Central memory CD8-positive, alpha-beta T cell (primary cell): ENCODE measurements around the gene PRIMPOL.
"Not testable (repeated sequence)": the region's sequence is repeated elsewhere in the genome, so short reads cannot be mapped to it uniquely, and the experiment has no call there.

Experiments used
- ATAC-seq: fragments of 150-1000 bp; cut with Tn5 transposase; replicated peaks from 2 replicates; pipeline ENCODE4 v1.10.0; 2022; ENCODE audit warnings: mild to moderate bottlenecking, moderate FRiP score, moderate number of reproducible peaks; ENCODE audit not compliant: poor library complexity, severe bottlenecking; ENCODE audit errors: extremely low read depth
- DNase-seq, 2 donors: peaks; one replicate each; pipeline ENCODE4 v3.0.0; 2021; ENCODE audit warnings: low spot score in 2 of 2
- H3K27ac Mint-ChIP-seq: one replicate; pipeline ENCODE4 v1.8.0; 2022; ENCODE audit warnings: low read depth, mild to moderate bottlenecking, moderate library complexity, mixed read lengths
- H3K27me3 Mint-ChIP-seq: one replicate; pipeline ENCODE4 v1.8.0; 2022; ENCODE audit warnings: mixed read lengths
- H3K36me3 Mint-ChIP-seq: one replicate; pipeline ENCODE4 v1.8.0; 2022; ENCODE audit warnings: mild to moderate bottlenecking, moderate library complexity, mixed read lengths; ENCODE audit not compliant: insufficient read depth
- H3K4me1 Mint-ChIP-seq: one replicate; pipeline ENCODE4 v1.8.0; 2022; ENCODE audit warnings: mixed read lengths
- H3K4me3 Mint-ChIP-seq: one replicate; pipeline ENCODE4 v1.8.0; 2022; ENCODE audit warnings: mild to moderate bottlenecking, moderate library complexity, mixed read lengths
- H3K9me3 Mint-ChIP-seq: one replicate; pipeline ENCODE4 v1.8.0; 2022; ENCODE audit warnings: mixed read lengths

PRIMPOL gene

DNA sequence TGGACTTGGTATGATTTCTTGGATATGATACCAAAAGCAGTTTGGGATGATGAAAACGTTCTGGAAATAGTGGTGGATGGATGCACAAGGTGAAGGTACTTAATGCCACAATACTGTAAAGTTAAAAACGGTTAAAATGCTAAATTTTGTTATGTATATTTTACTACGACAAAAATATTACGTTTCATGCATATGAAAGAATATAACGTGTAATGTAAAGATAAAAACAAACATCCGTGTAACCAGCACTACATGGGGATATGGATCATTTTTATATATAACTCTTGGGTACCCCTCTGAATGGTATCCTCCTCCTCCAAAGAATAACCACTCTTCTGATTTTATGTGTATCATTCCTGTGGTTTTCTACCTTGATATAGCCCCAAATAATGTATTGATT lies 85.2 kb downstream of the PRIMPOL start:
- Mint-ChIP-seq H3K27me3 (no peaks in the 10 kb centered on the region), H3K27ac (no peak overlapping the region), H3K4me3 (peak overlapping the region; percentile 82), H3K36me3 (peaks cover 17% of the 10 kb centered on the region), H3K4me1 (peaks cover 30% of the 10 kb centered on the region), H3K9me3 (no peaks in the 10 kb centered on the region)
- ATAC-seq (no peak), DNase-seq (no peak)

DNA sequence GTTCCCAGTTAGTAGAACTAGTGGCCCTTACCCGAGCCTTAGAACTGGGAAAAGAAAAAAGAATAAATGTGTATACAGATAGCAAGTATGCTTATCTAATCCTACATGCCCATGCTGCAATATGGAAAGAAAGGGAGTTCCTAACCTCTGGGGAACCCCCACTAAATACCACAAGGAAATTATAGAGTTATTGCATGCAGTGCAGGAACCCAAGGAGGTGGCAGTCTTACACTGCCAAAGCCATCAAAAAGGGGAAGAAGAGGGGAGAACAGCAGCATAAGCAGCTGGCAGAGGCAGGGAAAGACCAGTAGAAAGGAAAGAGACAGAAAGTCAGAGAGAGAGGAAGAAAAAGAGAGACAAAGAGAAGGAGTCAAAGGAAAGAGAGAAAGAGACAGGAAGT lies 90.0 kb downstream of the PRIMPOL start:
- peak overlapping the region; percentile 54 for H3K27ac Mint-ChIP-seq
- H3K4me1 Mint-ChIP-seq, H3K4me3 Mint-ChIP-seq, H3K9me3 Mint-ChIP-seq, H3K27me3 Mint-ChIP-seq, H3K36me3 Mint-ChIP-seq, ATAC-seq, DNase-seq: not testable (repeated sequence)

DNA sequence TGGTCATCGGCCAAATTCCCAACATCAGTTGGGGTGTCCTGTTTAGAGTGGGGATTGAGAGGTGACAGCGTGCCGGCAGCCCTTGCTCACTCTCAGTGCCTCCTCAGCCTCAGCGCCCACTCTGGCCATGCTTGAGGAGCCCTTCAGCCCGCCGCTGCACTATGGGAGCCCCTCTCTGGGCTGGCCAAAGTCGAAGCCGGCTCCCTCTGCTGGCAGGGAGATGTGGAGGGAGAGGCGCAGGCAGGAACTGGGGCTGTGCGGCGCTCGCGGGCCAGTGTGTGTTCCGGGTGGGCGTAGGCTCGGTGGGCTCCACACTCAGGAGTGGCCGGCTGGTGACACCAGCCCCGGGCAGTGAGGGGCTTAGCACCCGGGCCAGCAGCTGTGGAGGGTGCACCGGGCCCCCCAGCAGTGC lies 91.4 kb downstream of the PRIMPOL start:
- Mint-ChIP-seq H3K27me3 (no peaks in the 10 kb centered on the region), H3K36me3 (no peaks in the 10 kb centered on the region), H3K9me3 (no peaks in the 10 kb centered on the region), H3K4me1 (peaks cover 8% of the 10 kb centered on the region), H3K4me3 (no peak overlapping the region), H3K27ac (no peak overlapping the region)
- ATAC-seq = no peak
- no peak for DNase-seq

DNA sequence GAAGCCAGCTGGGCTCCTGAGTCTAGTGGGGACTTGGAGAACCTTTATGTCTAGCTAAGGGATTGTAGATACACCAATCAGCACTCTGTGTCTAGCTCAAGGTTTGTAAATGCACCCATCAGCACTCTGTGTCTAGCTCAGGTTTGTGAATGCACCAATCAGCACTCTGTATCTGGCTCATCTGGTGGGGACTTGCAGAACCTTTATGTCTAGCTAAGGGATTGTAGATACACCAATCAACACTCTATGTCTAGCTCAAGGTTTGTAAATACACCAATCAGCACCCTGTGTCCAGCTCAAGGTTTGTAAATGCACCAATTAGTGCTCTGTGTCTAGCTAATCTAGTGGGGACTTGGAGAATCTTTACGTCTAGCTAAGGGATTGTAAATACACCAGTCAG lies 92.1 kb downstream of the PRIMPOL start:
- H3K36me3 Mint-ChIP-seq, H3K9me3 Mint-ChIP-seq, DNase-seq, H3K4me3 Mint-ChIP-seq, H3K27me3 Mint-ChIP-seq, ATAC-seq, H3K27ac Mint-ChIP-seq: not testable (repeated sequence)
- H3K4me1 Mint-ChIP-seq = peaks cover 11% of the 10 kb centered on the region

DNA sequence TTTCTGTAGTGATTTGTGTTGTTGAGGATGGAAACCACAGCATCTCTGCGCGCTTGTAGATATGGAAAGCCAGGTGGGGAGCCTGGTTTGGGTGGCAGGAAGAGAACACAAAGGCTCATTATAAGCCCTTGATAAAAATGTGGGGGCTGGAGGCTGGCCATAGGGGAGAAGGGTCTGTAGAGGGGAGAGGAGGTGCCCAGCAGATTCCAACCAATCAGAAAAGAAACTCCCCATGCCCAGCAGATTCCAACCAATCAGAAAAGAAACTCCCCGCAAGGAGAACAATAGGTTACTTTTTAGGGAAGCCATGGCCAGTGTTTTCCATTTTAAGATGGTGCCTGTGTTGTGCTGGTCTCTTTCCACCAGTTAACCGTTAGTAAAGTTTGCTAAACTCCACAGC lies 94.1 kb downstream of the PRIMPOL start:
- ATAC-seq = no peak
- no peak for DNase-seq
- no peaks in the 10 kb centered on the region for H3K27me3 Mint-ChIP-seq
- no peak overlapping the region for H3K4me3 Mint-ChIP-seq
- no peaks in the 10 kb centered on the region for H3K9me3 Mint-ChIP-seq
- no peak overlapping the region for H3K27ac Mint-ChIP-seq
- H3K36me3 Mint-ChIP-seq = no peaks in the 10 kb centered on the region
- H3K4me1 Mint-ChIP-seq = peaks cover 11% of the 10 kb centered on the region

DNA sequence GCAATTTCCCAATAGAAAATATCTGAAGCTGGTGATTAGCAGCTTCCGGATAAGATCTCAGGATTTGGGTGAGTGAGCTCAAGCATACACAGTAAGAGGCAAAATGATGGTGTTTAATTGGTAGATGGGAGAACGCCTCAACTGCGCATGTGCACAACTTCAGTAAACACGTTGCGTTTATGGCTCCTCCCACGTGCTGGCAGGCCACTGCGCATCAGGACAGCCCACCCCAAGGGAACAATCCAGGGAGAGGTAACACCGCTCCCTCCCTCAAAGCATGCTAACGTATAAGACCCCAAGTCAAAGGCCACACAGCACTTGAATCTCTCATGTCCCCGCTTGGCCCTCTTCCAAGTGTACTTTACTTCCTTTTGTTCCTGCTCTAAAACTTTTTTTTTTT lies 94.7 kb downstream of the PRIMPOL start:
- H3K4me3 Mint-ChIP-seq = no peak overlapping the region
- DNase-seq = no peak
- no peak for ATAC-seq
- peaks cover 11% of the 10 kb centered on the region for H3K4me1 Mint-ChIP-seq
- H3K36me3 Mint-ChIP-seq = no peaks in the 10 kb centered on the region
- no peaks in the 10 kb centered on the region for H3K27me3 Mint-ChIP-seq
- no peaks in the 10 kb centered on the region for H3K9me3 Mint-ChIP-seq
- no peak overlapping the region for H3K27ac Mint-ChIP-seq
